GM12878 (cell line): Measurements from ENCODE around the gene CCNYL1.

Source experiments
- CREB1 ChIP-seq: IDR thresholded peaks from 2 replicates; pipeline ENCODE4 v1.6.1; 2012; ENCODE audit warnings: low read depth, mild to moderate bottlenecking, inconsistent platforms
- CTCF ChIP-seq, 3 experiments: IDR thresholded peaks in 2 of 3; conservative IDR thresholded peaks in 1 of 3; 2 replicates each; pipeline ENCODE4 v1.5.1; 2011; ENCODE audit warnings: low read depth in 3 of 3, low read length in 3 of 3, mild to moderate bottlenecking in 3 of 3, control low read depth in 2 of 3, moderate library complexity in 2 of 3, inconsistent platforms in 1 of 3, mixed read lengths in 1 of 3; ENCODE audit not compliant: control insufficient read depth in 2 of 3, insufficient read depth in 1 of 3; ENCODE audit errors: extremely low read depth in 1 of 3
- EGR1 ChIP-seq, 2 experiments: IDR thresholded peaks; 1 replicate in 1 of 2; 2 replicates in 1 of 2; pipeline ENCODE4 v1.6.1; 2011 to 2012; ENCODE audit warnings: low read depth in 2 of 2, low read length in 2 of 2, borderline replicate concordance in 1 of 2, mild to moderate bottlenecking in 1 of 2, moderate library complexity in 1 of 2
- EZH2 ChIP-seq: IDR thresholded peaks from 2 replicates; pipeline ENCODE4 v1.6.1; 2012; ENCODE audit warnings: low read depth, mild to moderate bottlenecking, control low read depth, inconsistent platforms, low read length, borderline replicate concordance; ENCODE audit not compliant: control insufficient read depth
- FOXM1 ChIP-seq: IDR thresholded peaks from 2 replicates; pipeline ENCODE4 v1.6.1; 2012; ENCODE audit warnings: low read depth, mild to moderate bottlenecking, inconsistent platforms, low read length, moderate library complexity
- HDAC2 ChIP-seq: fragments of 200-600 bp; sonication (generic); IDR thresholded peaks from 2 replicates; pipeline ENCODE4 v1.6.1; 2017
- MEF2A ChIP-seq: IDR thresholded peaks from 2 replicates; pipeline ENCODE4 v1.6.1; 2011; ENCODE audit warnings: low read depth, mild to moderate bottlenecking, low read length, moderate library complexity; ENCODE audit not compliant: insufficient read depth
- NBN ChIP-seq: fragments of 450-650 bp; IDR thresholded peaks from 2 replicates; pipeline ENCODE4 v1.6.1; 2016
- SMARCA5 ChIP-seq: fragments of 450-650 bp; IDR thresholded peaks from 2 replicates; pipeline ENCODE4 v1.6.1; 2017; ENCODE audit warnings: mild to moderate bottlenecking
- TARDBP ChIP-seq: IDR thresholded peaks from 2 replicates; pipeline ENCODE4 v1.6.1; 2016; ENCODE audit warnings: borderline replicate concordance
- ZNF207 ChIP-seq: fragments of 450-650 bp; IDR thresholded peaks from 2 replicates; pipeline ENCODE4 v1.6.1; 2014; ENCODE audit warnings: antibody characterized with exemption, mild to moderate bottlenecking, borderline replicate concordance

GRCh38 chr2:207744451-207744850, 33.0 kb downstream of the CCNYL1 start:
- TF ChIP-seq TARDBP (no peak), SMARCA5 (no peak), FOXM1 (no peak), CTCF (IDR thresholded peaks at IDR 0.05 in 2 of 3, conservative IDR thresholded peaks at IDR 0.05 in 1 of 3; ENCODE audit: control insufficient read depth in 2 of 3, extremely low read depth in 1 of 3, insufficient read depth in 1 of 3, low read depth in 3 of 3, low read length in 3 of 3) (no peak), EZH2 (no peak), HDAC2 (no peak), MEF2A (no peak), ZNF207 (no peak), NBN (no peak), EGR1 (IDR thresholded peaks at IDR 0.05; ENCODE audit: borderline replicate concordance in 1 of 2, low read depth in 2 of 2, low read length in 2 of 2) (no peak), CREB1 (no peak)
